ENCODE results near the gene PADI2.

DNA sequence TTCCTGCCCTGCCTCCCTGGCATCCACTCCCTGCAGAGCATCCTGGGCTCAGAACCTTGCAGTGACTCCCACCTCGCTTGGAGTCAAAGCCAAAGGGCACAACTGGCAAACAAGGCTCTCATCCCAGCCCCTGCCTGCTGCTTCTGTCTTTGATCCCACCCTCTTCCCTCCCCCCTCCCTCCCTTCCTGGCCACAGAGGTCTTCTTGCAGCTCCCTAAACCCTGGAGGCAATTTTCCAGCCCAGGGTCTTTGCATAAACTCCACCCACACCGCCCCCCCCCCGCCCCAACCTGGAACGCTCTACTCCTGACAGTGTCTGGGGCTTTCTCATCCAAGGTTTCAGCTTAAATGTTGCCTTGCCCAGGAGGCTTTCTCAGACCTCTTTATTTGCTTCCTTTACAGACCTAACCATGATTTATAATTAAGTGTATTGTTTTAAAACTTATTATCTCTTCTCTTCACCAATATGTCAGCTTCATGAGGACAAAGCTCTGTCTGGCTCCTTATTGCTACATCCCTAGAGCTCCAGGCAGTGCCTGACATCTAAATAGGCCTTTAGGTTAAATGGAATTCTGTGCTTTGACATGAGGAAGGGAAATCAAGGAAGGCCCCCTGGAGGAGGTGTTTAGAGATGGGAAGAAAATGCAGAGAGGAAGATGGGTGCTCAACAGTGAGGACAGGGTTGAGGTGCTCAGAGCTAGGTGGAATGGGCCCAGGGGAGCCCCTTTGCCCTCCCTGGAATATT, 48.0 kb upstream of the PADI2 start:
- TF ChIP-seq POLR2AphosphoS5 (IDR thresholded peaks at IDR 0.05; ENCODE audit: low read depth, low read length) = no peak
- TF ChIP-seq POLR2A (IDR thresholded peaks at IDR 0.05; ENCODE audit: low read depth, low read length) = no peak
- TF ChIP-seq TAF1 (IDR thresholded peaks at IDR 0.05; ENCODE audit: low read depth, low read length) = no peak

All from GM12891 (cell line).